Stimulated activated naive B cell treated with anti-CD40 and anti-IgM and Interleukin-4, amounts not matched to agents 10 μg/mL and 1 μg/mL and 100 μg/mL, for 72 hours (primary cell): ENCODE results near the gene KDM6A.
"Not testable (repeated sequence)": the region's sequence is repeated elsewhere in the genome, so short reads cannot be mapped to it uniquely, and the experiment has no call there.

Experiments used
- ATAC-seq, 2 donors: fragments of 150-1000 bp; cut with Tn5 transposase; replicated peaks; 2 replicates each; pipeline ENCODE4 v1.10.0; 2021; ENCODE audit warnings: moderate library complexity in 1 of 2
- DNase-seq: peaks from one replicate; pipeline ENCODE4 v3.0.0; 2021
- H3K27ac Mint-ChIP-seq: one replicate; pipeline ENCODE4 v1.8.0; 2022; ENCODE audit warnings: mild to moderate bottlenecking, mixed read lengths
- H3K27me3 Mint-ChIP-seq, 2 donors: one replicate each; pipeline ENCODE4 v1.8.0; 2022; ENCODE audit warnings: mixed read lengths in 2 of 2
- H3K36me3 Mint-ChIP-seq, 2 donors: one replicate each; pipeline ENCODE4 v1.8.0; 2022; ENCODE audit warnings: mixed read lengths in 2 of 2, mild to moderate bottlenecking in 1 of 2
- H3K4me1 Mint-ChIP-seq, 2 donors: one replicate each; pipeline ENCODE4 v1.8.0; 2022; ENCODE audit warnings: mixed read lengths in 2 of 2, mild to moderate bottlenecking in 1 of 2
- H3K4me3 Mint-ChIP-seq, 2 donors: one replicate each; pipeline ENCODE4 v1.8.0; 2022; ENCODE audit warnings: mild to moderate bottlenecking in 2 of 2, mixed read lengths in 2 of 2, moderate library complexity in 1 of 2
- H3K9me3 Mint-ChIP-seq, 2 donors: one replicate each; pipeline ENCODE4 v1.8.0; 2022; ENCODE audit warnings: mixed read lengths in 2 of 2, mild to moderate bottlenecking in 1 of 2

Gene KDM6A

GRCh38 chrX:44948406-44948805, 75.4 kb downstream of the KDM6A start:
- Mint-ChIP-seq H3K4me1 (peaks cover 27 to 36% of the 10 kb centered on the region in 2 donors), H3K27ac (no peak overlapping the region), H3K36me3 (peaks cover 3 to 42% of the 10 kb centered on the region in 2 donors), H3K9me3 (peaks cover 0 to 1% of the 10 kb centered on the region in 2 donors), H3K27me3 (no peaks in the 10 kb centered on the region), H3K4me3 (no peak overlapping the region)
- DNase-seq (no peak), ATAC-seq (no peak)

DNA sequence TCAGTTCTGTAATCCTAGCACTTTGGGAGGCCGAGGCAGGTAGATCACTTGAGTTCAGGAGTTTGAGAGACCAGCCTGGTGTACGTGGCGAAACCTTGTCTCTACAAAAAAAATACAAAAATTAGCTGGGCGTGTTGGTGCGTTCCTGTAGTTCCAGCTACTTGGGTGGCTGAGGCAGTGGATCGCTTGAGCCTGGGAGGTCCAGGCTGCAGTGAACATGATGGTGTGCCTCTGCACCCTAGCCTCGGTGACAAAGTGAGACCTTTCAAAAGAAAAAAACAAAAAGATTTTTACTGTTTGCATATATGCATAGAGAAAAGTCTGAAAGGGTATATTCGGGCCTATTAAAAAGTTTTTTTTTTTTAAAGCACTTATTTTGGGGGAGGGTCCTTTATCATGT, 76.1 kb downstream of the KDM6A start:
- no peak for ATAC-seq
- Mint-ChIP-seq H3K9me3 (peaks cover 0 to 1% of the 10 kb centered on the region in 2 donors), H3K4me3 (no peak overlapping the region), H3K4me1 (peaks cover 27 to 37% of the 10 kb centered on the region in 2 donors), H3K27ac (no peak overlapping the region), H3K27me3 (no peaks in the 10 kb centered on the region), H3K36me3 (peaks cover 3 to 39% of the 10 kb centered on the region in 2 donors)
- no peak for DNase-seq

- H3K27me3 Mint-ChIP-seq, ATAC-seq, DNase-seq, H3K4me3 Mint-ChIP-seq, H3K9me3 Mint-ChIP-seq: not testable (repeated sequence)
- peaks cover 3 to 28% of the 10 kb centered on the region in 2 donors for H3K36me3 Mint-ChIP-seq
- H3K4me1 Mint-ChIP-seq = peaks cover 35 to 48% of the 10 kb centered on the region in 2 donors
- peak overlapping the region; percentile 20 for H3K27ac Mint-ChIP-seq
Measured at GRCh38 chrX:44950471-44951366, 77.7 kb downstream of the KDM6A start.

DNA sequence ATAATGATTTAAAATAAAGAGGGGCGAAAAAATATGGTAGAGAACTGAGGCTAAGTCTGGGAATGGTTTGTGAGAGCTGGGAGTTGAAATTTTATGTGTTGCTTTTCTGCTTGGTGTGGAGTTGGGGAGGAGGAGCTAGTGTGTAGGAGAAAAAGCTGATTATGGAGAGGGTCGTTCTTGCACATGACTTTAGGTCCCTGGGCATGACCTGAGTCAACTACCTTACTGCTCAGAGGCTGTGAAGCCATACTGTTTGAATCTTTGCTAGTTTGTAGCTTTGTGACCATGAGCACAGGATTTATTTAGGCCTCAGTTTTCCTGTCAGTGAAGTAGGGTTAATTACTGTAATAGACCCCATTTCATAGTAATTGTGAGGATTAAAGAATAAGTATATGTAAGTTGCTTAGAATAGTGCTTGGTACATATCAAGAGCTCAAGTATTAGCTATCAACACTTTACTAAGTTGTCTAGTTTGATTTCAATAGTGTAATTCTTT, 78.6 kb downstream of the KDM6A start:
- H3K4me3 Mint-ChIP-seq = no peak overlapping the region
- H3K4me1 Mint-ChIP-seq = peaks cover 37 to 48% of the 10 kb centered on the region in 2 donors

DNA sequence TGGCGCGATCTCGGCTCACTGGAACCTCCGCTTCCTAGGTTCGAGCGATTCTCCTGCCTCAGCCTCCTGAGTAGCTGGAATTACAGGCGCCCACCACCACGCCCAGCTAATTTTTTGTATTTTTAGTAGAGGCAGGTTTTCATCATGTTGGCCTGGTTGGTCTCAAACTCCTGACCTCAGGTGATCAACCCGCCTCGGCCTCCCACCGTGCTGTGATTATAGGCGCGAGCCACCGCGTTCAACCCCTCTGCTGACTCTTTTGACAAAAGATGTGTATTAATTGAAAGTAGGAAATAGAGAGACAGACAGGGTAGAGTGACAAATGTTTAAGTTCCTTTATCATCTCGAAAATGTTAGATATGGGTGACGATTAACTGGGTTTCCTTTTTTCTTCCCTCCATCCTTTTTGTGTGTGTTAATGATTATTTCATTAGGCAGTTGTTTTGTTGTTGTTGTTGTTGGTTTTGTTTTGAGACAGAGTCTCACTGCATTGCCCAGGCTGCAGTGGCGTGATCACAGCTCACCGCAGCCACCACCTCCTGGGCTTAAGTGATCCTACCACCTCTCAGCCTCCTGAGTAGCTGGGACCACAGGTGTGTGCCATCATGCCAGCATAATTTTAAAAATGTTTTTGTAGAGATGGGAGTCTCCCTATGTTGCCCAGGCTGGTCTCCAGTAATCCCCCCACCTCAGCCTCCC, 79.5 kb downstream of the KDM6A start:
- ATAC-seq (no peak), DNase-seq (no peak)
- Mint-ChIP-seq H3K27ac (peak overlapping the region; percentile 2), H3K9me3 (peaks cover 0 to 1% of the 10 kb centered on the region in 2 donors), H3K4me1 (peaks cover 37 to 48% of the 10 kb centered on the region in 2 donors), H3K4me3 (no peak overlapping the region), H3K27me3 (no peaks in the 10 kb centered on the region), H3K36me3 (peaks cover 3 to 26% of the 10 kb centered on the region in 2 donors)

More for the DNA sequence above, 78.6 kb downstream of the KDM6A start:
- ATAC-seq = no peak
- Mint-ChIP-seq H3K27me3 (no peaks in the 10 kb centered on the region), H3K27ac (no peak overlapping the region), H3K9me3 (peaks cover 0 to 1% of the 10 kb centered on the region in 2 donors), H3K36me3 (peaks cover 3 to 28% of the 10 kb centered on the region in 2 donors)
- no peak for DNase-seq

- H3K36me3 Mint-ChIP-seq = peaks cover 3 to 17% of the 10 kb centered on the region in 2 donors
- peaks cover 29 to 40% of the 10 kb centered on the region in 2 donors for H3K4me1 Mint-ChIP-seq
- H3K4me3 Mint-ChIP-seq = no peak overlapping the region
- no peak for DNase-seq
- H3K27me3 Mint-ChIP-seq = no peaks in the 10 kb centered on the region
- no peak overlapping the region for H3K27ac Mint-ChIP-seq
- peaks cover 0 to 1% of the 10 kb centered on the region in 2 donors for H3K9me3 Mint-ChIP-seq
- ATAC-seq = no peak
Measured at GRCh38 chrX:44953734-44954502, 80.9 kb downstream of the KDM6A start.

DNA sequence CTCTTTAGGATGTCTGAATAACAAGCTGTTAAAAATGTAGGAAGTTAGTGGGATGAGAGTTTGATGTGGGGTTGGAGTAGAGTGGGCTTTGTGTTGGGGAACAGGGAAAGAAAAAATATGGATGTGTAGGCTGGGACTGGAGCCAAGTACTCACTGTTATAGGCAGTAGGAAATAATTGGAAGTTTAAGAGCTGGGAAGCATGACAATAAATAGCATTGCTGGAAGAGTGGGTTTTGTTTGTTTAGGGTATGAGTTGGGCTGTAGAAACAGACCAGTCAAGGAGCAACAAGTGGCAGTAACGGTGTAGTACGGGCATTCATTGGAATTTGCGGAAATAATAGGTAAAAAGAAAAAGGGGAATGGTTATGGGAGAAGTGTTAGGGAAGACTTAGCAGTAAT, 81.6 kb downstream of the KDM6A start:
- ATAC-seq (no peak), DNase-seq (no peak)
- peaks cover 0 to 1% of the 10 kb centered on the region in 2 donors for H3K9me3 Mint-ChIP-seq
- no peak overlapping the region for H3K4me3 Mint-ChIP-seq
- H3K36me3 Mint-ChIP-seq = peaks cover 3 to 17% of the 10 kb centered on the region in 2 donors
- peaks cover 29 to 40% of the 10 kb centered on the region in 2 donors for H3K4me1 Mint-ChIP-seq
- H3K27me3 Mint-ChIP-seq = no peaks in the 10 kb centered on the region
- H3K27ac Mint-ChIP-seq = no peak overlapping the region

- ATAC-seq (no peak), DNase-seq (no peak)
- Mint-ChIP-seq H3K36me3 (peaks cover 3 to 6% of the 10 kb centered on the region in 2 donors), H3K27me3 (no peaks in the 10 kb centered on the region), H3K9me3 (no peaks in the 10 kb centered on the region), H3K4me1 (peaks cover 21 to 33% of the 10 kb centered on the region in 2 donors), H3K4me3 (no peak overlapping the region), H3K27ac (no peak overlapping the region)
Measured at GRCh38 chrX:44957848-44958247, 84.9 kb downstream of the KDM6A start.

GRCh38 chrX:44958480-44958879, 85.5 kb downstream of the KDM6A start:
- ATAC-seq = no peak
- Mint-ChIP-seq H3K9me3 (no peaks in the 10 kb centered on the region), H3K4me3 (no peak overlapping the region), H3K4me1 (peaks cover 24 to 29% of the 10 kb centered on the region in 2 donors), H3K36me3 (peaks cover 7 to 11% of the 10 kb centered on the region in 2 donors), H3K27ac (no peak overlapping the region), H3K27me3 (no peaks in the 10 kb centered on the region)
- no peak for DNase-seq

- H3K4me1 Mint-ChIP-seq = peaks cover 23 to 30% of the 10 kb centered on the region in 2 donors
- peaks cover 18 to 33% of the 10 kb centered on the region in 2 donors for H3K36me3 Mint-ChIP-seq
- ATAC-seq = no peak
- no peak overlapping the region for H3K4me3 Mint-ChIP-seq
- H3K27ac Mint-ChIP-seq = peak overlapping the region; percentile 5
- peaks cover 3 to 6% of the 10 kb centered on the region in 2 donors for H3K9me3 Mint-ChIP-seq
- DNase-seq = no peak
- H3K27me3 Mint-ChIP-seq = no peaks in the 10 kb centered on the region
Measured at GRCh38 chrX:44961817-44962607, 89.0 kb downstream of the KDM6A start.

DNA sequence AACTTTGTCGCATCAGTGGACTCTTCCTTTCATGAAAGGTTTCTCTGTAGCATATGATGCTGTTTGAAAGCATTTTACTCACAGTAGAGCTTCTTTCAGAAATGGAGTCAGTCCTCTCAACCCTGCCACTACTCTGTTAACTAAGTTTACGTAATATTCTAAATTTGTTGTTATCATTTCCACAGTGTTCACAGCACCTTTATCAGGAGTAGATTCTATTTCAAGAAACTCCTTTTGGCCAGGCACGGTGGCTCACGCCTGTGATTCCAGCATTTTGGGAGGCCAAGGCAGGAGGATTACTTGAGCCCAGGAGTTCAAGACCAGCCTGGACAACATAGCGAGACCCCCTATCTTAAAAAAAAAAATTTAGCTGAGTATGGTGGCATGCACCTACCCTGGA, 90.0 kb downstream of the KDM6A start:
- H3K27ac Mint-ChIP-seq = no peak overlapping the region
- H3K4me3 Mint-ChIP-seq = no peak overlapping the region
- H3K36me3 Mint-ChIP-seq = peaks cover 20 to 40% of the 10 kb centered on the region in 2 donors
- DNase-seq (no peak), ATAC-seq (no peak)
- H3K4me1 Mint-ChIP-seq = peaks cover 27 to 34% of the 10 kb centered on the region in 2 donors
- H3K27me3 Mint-ChIP-seq = no peaks in the 10 kb centered on the region
- H3K9me3 Mint-ChIP-seq = peaks cover 3 to 9% of the 10 kb centered on the region in 2 donors

GRCh38 chrX:44967221-44967620, 94.2 kb downstream of the KDM6A start:
- Mint-ChIP-seq H3K27me3 (no peaks in the 10 kb centered on the region), H3K4me1 (peaks cover 28 to 35% of the 10 kb centered on the region in 2 donors), H3K27ac (peak overlapping the region; percentile 3), H3K36me3 (peaks cover 19 to 54% of the 10 kb centered on the region in 2 donors), H3K9me3 (peaks cover 3 to 14% of the 10 kb centered on the region in 2 donors), H3K4me3 (no peak overlapping the region)
- no peak for DNase-seq
- no peak for ATAC-seq

GRCh38 chrX:44970709-44971108, 97.7 kb downstream of the KDM6A start:
- Mint-ChIP-seq H3K27me3 (no peaks in the 10 kb centered on the region), H3K36me3 (peaks cover 27 to 69% of the 10 kb centered on the region in 2 donors), H3K4me1 (peaks cover 16 to 34% of the 10 kb centered on the region in 2 donors), H3K4me3 (no peak overlapping the region), H3K27ac (no peak overlapping the region), H3K9me3 (peaks cover 9 to 36% of the 10 kb centered on the region in 2 donors)
- DNase-seq (no peak), ATAC-seq (no peak)
